ENCODE results near the gene CHDH.

CHDH gene

GRCh38 chr3:53790470-53790869 is 55.7 kb downstream of the CHDH start:
- no peak for DNase-seq (ENCODE audit: low read depth in 2 of 2)

- no peak for DNase-seq (ENCODE audit: low read depth in 2 of 2)
Observed at GRCh38 chr3:53789459-53789858, 56.8 kb downstream of the CHDH start.

GRCh38 chr3:53788038-53788437 is 58.2 kb downstream of the CHDH start:
- DNase-seq (ENCODE audit: low read depth in 2 of 2) = no peak

- DNase-seq (ENCODE audit: low read depth in 2 of 2) = no peak
Observed at GRCh38 chr3:53787016-53787415, 59.2 kb downstream of the CHDH start.

GRCh38 chr3:53780806-53781205 is 65.4 kb downstream of the CHDH start:
- DNase-seq (ENCODE audit: low read depth in 2 of 2) = no peak

- no peak for DNase-seq (ENCODE audit: low read depth in 2 of 2)
Observed at GRCh38 chr3:53780171-53780570, 66.0 kb downstream of the CHDH start.

- DNase-seq (ENCODE audit: low read depth in 2 of 2) = no peak
Observed at GRCh38 chr3:53778153-53778552, 68.1 kb downstream of the CHDH start.

- DNase-seq (ENCODE audit: low read depth in 2 of 2) = no peak
Observed at GRCh38 chr3:53777468-53777867, 68.8 kb downstream of the CHDH start.

GRCh38 chr3:53776494-53777101 is 69.6 kb downstream of the CHDH start:
- peak; percentile 39 to 50 for DNase-seq (ENCODE audit: low read depth in 2 of 2)

GRCh38 chr3:53775834-53776251 is 70.4 kb downstream of the CHDH start:
- DNase-seq (ENCODE audit: low read depth in 2 of 2) = peak; percentile 6 to 11

- no peak for DNase-seq (ENCODE audit: low read depth in 2 of 2)
Observed at GRCh38 chr3:53775018-53775417, 71.2 kb downstream of the CHDH start.

- no peak for DNase-seq (ENCODE audit: low read depth in 2 of 2)
Observed at GRCh38 chr3:53774414-53774813, 71.8 kb downstream of the CHDH start.

- peak; percentile 80 for DNase-seq (ENCODE audit: low read depth in 2 of 2)
Observed at GRCh38 chr3:53773611-53774368, 72.4 kb downstream of the CHDH start.

- DNase-seq (ENCODE audit: low read depth in 2 of 2) = peak; percentile 62
Observed at GRCh38 chr3:53773021-53773436, 73.2 kb downstream of the CHDH start.

- DNase-seq (ENCODE audit: low read depth in 2 of 2) = no peak
Observed at GRCh38 chr3:53772562-53772961, 73.7 kb downstream of the CHDH start.

- DNase-seq (ENCODE audit: low read depth in 2 of 2) = no peak
Observed at GRCh38 chr3:53768478-53769459, 77.5 kb downstream of the CHDH start.

GRCh38 chr3:53766706-53767105 is 79.5 kb downstream of the CHDH start:
- DNase-seq (ENCODE audit: low read depth in 2 of 2) = no peak

- no peak for DNase-seq (ENCODE audit: low read depth in 2 of 2)
Observed at GRCh38 chr3:53765753-53766152, 80.5 kb downstream of the CHDH start.

GRCh38 chr3:53764026-53764775 is 82.0 kb downstream of the CHDH start:
- DNase-seq (ENCODE audit: low read depth in 2 of 2) = no peak

GRCh38 chr3:53763353-53763752 is 82.9 kb downstream of the CHDH start:
- DNase-seq (ENCODE audit: low read depth in 2 of 2) = no peak

Data from fibroblast of skin of left biceps (primary cell).